22Rv1 (cell line): Measurements from ENCODE around the gene TRIM45.

ENCODE experiments used
- ZFX ChIP-seq: fragments of 450-650 bp; IDR thresholded peaks from 2 replicates; pipeline ENCODE4 v1.6.1; 2017; ENCODE audit warnings: antibody characterized with exemption, borderline replicate concordance
- TF ChIP-seq, protein P1 (sequence below): fragments of 450-650 bp; IDR thresholded peaks from 2 replicates; pipeline ENCODE4 v1.5.1; 2017; ENCODE audit warnings: mild to moderate bottlenecking

DNA sequence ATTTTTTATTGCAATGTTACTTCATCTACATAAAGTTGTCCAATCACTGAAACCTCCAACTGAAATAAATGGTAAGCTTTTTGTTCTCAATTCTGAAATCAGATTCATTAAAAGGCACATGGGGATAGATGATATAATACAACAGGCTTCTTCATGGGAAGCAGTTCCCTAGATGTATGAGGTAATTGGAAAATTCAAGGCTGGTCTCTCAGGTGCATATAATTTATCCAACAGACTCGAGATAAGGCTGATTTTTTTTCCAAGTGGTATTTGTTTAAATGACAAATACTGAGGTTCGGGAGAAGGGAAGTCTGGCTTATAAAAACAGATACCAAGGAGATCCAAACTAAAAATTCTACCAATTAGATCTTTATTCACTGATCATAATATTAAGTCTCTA, 14.2 kb downstream of the TRIM45 start:
- TF ChIP-seq, protein P1, sequence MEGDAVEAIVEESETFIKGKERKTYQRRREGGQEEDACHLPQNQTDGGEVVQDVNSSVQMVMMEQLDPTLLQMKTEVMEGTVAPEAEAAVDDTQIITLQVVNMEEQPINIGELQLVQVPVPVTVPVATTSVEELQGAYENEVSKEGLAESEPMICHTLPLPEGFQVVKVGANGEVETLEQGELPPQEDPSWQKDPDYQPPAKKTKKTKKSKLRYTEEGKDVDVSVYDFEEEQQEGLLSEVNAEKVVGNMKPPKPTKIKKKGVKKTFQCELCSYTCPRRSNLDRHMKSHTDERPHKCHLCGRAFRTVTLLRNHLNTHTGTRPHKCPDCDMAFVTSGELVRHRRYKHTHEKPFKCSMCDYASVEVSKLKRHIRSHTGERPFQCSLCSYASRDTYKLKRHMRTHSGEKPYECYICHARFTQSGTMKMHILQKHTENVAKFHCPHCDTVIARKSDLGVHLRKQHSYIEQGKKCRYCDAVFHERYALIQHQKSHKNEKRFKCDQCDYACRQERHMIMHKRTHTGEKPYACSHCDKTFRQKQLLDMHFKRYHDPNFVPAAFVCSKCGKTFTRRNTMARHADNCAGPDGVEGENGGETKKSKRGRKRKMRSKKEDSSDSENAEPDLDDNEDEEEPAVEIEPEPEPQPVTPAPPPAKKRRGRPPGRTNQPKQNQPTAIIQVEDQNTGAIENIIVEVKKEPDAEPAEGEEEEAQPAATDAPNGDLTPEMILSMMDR, result no peak
- TF ChIP-seq ZFX, result no peak
